SH-SY5Y (cell line): ENCODE results near the gene ZNF710.

Source experiments
- GATA2 ChIP-seq: IDR thresholded peaks from 2 replicates; pipeline ENCODE4 v1.6.1; 2011; ENCODE audit warnings: mild to moderate bottlenecking, low read depth, low read length
- GATA3 ChIP-seq: IDR thresholded peaks from 2 replicates; pipeline ENCODE4 v1.6.1; 2011; ENCODE audit warnings: low read depth, mild to moderate bottlenecking, low read length, moderate library complexity

DNA sequence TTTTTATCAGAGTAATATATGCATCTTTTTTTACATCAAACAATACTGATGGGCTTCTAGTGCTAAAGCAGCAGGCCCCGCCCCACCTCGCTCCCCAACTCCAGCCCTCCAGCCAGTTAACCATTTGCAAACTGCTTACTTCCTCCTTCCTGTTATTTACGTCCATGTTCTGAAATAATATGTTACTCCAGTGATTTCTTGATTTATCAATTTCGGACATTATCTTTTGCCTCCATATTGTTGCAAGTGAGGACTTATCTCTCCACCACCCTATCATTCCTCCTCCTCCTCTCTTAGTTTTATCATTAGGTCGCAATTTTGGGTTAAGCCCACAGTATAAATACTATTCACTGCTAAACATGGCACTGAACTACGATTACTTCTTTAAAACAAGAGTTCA lies 39.5 kb downstream of the ZNF710 start:
- TF ChIP-seq GATA2, result no peak
- no peak for TF ChIP-seq GATA3
